ENCODE measurements around the gene RFFL. TPM values are rescaled to one million over a fixed set of nuclear protein-coding genes. Genes with fewer than 3 reads are reported as not detected.

The RFFL gene
- polyA plus RNA-seq, 4 donors, result 10.0 to 36.9 (median 16.9) TPM

DNA sequence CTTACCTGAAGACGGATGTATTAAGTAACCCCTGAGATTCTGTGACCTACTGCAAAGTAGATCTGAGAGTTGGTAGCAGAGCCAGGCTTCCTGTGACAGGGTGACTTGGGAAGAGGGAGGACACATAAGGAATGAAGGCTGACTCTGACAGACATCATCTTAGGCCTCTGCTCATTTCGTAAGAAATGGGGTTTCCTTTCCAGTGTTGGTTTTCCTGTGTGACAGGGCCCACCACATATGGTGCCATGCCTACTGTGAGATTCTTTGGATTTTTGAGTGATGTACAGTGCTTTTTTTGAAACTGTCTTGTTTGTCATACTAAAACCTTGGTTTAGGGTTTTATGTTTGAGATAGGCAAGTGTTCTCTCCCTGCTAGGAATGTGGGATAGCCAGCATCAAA is 70.5 kb downstream of the RFFL start:
- DNase-seq (no peak), FAIRE-seq (no peak)
- H3K27me3 ChIP-seq (ENCODE audit: control insufficient read depth in 3 of 3, insufficient read depth in 3 of 3, low read length in 3 of 3), result no peaks in the 10 kb centered on the region
- 84 to 88% (median 85%) methylated on average over 2 of the region's 2 CpGs for WGBS, 3 donors
- no peaks in the 10 kb centered on the region for H3K9me3 ChIP-seq (ENCODE audit: control insufficient read depth in 2 of 2, insufficient read depth in 1 of 2, low read depth in 1 of 2, low read length in 1 of 2)
- no peak overlapping the region for H3K4me3 ChIP-seq (ENCODE audit: low read depth in 1 of 3, low read length in 3 of 3)
- no peaks in the 10 kb centered on the region for H3K4me1 ChIP-seq (ENCODE audit: control insufficient read depth in 3 of 3, insufficient read depth in 2 of 3, low read depth in 1 of 3, low read length in 2 of 3)
- H3K36me3 ChIP-seq (ENCODE audit: control insufficient read depth in 3 of 3, insufficient read depth in 2 of 3, low read depth in 1 of 3, low read length in 3 of 3), result peaks cover 8 to 69% (median 28%) of the 10 kb centered on the region in 3 donors
- H3K27ac ChIP-seq (ENCODE audit: low read depth in 1 of 3, low read length in 2 of 3), result no peak overlapping the region

DNA sequence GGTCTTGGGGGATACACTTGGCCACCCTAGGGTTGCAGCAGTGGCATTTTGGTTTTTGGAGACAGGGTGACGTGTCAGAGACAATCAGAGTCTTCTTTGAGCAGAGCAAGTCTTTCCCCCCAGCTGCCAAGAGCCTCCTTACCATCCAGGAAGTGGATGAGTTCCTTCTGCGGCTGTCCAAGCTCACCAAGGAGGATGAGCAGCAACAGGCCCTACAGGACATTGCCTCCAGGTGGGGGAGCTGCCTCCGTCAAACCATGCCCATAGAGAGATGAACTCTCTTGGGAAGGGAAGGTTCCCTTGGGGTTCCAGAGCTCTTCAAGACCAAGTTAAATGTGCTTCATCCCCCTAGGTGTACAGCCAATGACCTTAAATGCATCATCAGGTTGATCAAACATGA is 71.9 kb downstream of the RFFL start:
- FAIRE-seq, result no peak
- H3K4me1 ChIP-seq (ENCODE audit: control insufficient read depth in 3 of 3, insufficient read depth in 2 of 3, low read depth in 1 of 3, low read length in 2 of 3), result no peaks in the 10 kb centered on the region
- H3K27me3 ChIP-seq (ENCODE audit: control insufficient read depth in 3 of 3, insufficient read depth in 3 of 3, low read length in 3 of 3), result no peaks in the 10 kb centered on the region
- peak overlapping the region in 2 of 3 donors; percentile 53 to 67 for H3K27ac ChIP-seq (ENCODE audit: low read depth in 1 of 3, low read length in 2 of 3)
- H3K36me3 ChIP-seq (ENCODE audit: control insufficient read depth in 3 of 3, insufficient read depth in 2 of 3, low read depth in 1 of 3, low read length in 3 of 3), result peaks cover 11 to 55% (median 25%) of the 10 kb centered on the region in 3 donors
- DNase-seq, result no peak
- no peak overlapping the region for H3K4me3 ChIP-seq (ENCODE audit: low read depth in 1 of 3, low read length in 3 of 3)
- 88 to 94% (median 92%) methylated on average over 3 of the region's 3 CpGs for WGBS, 3 donors
- H3K9me3 ChIP-seq (ENCODE audit: control insufficient read depth in 2 of 2, insufficient read depth in 1 of 2, low read depth in 1 of 2, low read length in 1 of 2), result no peaks in the 10 kb centered on the region

DNA sequence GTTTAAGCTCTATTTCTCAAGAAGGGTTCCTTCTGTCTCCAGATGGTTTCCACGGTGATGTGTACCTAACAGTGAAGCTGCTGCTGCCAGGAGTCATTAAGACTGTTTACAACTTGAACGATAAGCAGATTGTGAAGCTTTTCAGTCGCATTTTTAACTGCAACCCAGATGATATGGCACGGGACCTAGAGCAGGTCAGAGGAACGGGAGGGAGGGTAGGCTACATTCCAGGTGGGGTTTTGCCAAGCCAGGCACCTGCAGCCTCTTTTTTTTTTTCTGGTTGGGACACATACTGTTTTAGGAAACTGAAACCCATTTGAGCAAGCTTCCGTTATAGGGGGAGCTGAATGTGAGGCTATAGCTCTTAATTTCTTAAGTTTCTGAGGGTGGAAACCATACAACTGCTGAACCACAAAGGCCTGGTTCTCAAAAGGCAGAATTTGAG is 72.6 kb downstream of the RFFL start:
- Histone ChIP-seq H3K4me1 (ENCODE audit: control insufficient read depth in 3 of 3, insufficient read depth in 2 of 3, low read depth in 1 of 3, low read length in 2 of 3) (no peaks in the 10 kb centered on the region), H3K9me3 (ENCODE audit: control insufficient read depth in 2 of 2, insufficient read depth in 1 of 2, low read depth in 1 of 2, low read length in 1 of 2) (no peaks in the 10 kb centered on the region), H3K27me3 (ENCODE audit: control insufficient read depth in 3 of 3, insufficient read depth in 3 of 3, low read length in 3 of 3) (no peaks in the 10 kb centered on the region), H3K4me3 (ENCODE audit: low read depth in 1 of 3, low read length in 3 of 3) (no peak overlapping the region), H3K36me3 (ENCODE audit: control insufficient read depth in 3 of 3, insufficient read depth in 2 of 3, low read depth in 1 of 3, low read length in 3 of 3) (peaks cover 11 to 55% (median 25%) of the 10 kb centered on the region in 3 donors), H3K27ac (ENCODE audit: low read depth in 1 of 3, low read length in 2 of 3) (peak overlapping the region in 1 of 3 donors; percentile 67)
- FAIRE-seq, result no peak
- WGBS, 3 donors, result 9 to 34% (median 23%) methylated on average over 6 of the region's 6 CpGs
- peak; percentile 56 to 69 for DNase-seq

DNA sequence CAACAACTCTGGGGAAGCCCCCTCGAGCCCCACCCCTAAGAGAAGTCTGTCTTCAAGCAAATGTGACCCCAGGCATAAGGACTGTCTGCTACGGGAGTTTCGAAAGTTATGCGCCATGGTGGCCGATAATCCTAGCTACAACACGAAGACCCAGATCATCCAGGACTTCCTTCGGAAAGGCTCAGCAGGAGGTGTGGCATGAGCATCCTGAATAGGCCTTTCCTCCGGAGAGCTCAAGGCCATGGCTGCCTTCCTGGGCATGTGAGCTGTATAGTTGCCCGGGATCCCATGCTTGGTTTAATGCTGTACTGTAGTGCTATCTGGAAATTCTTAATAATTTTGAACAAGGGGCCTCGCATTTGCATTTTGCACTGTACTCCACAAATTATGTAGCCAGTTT is 74.0 kb downstream of the RFFL start:
- peaks cover 13 to 43% (median 19%) of the 10 kb centered on the region in 3 donors for H3K36me3 ChIP-seq (ENCODE audit: control insufficient read depth in 3 of 3, insufficient read depth in 2 of 3, low read depth in 1 of 3, low read length in 3 of 3)
- DNase-seq (no peak), FAIRE-seq (no peak)
- no peaks in the 10 kb centered on the region for H3K27me3 ChIP-seq (ENCODE audit: control insufficient read depth in 3 of 3, insufficient read depth in 3 of 3, low read length in 3 of 3)
- H3K4me1 ChIP-seq (ENCODE audit: control insufficient read depth in 3 of 3, insufficient read depth in 2 of 3, low read depth in 1 of 3, low read length in 2 of 3), result no peaks in the 10 kb centered on the region
- H3K4me3 ChIP-seq (ENCODE audit: low read depth in 1 of 3, low read length in 3 of 3), result no peak overlapping the region
- WGBS, 3 donors, result 91 to 97% (median 95%) methylated on average over 10 of the region's 10 CpGs
- no peak overlapping the region for H3K27ac ChIP-seq (ENCODE audit: low read depth in 1 of 3, low read length in 2 of 3)
- no peaks in the 10 kb centered on the region for H3K9me3 ChIP-seq (ENCODE audit: control insufficient read depth in 2 of 2, insufficient read depth in 1 of 2, low read depth in 1 of 2, low read length in 1 of 2)

- Histone ChIP-seq H3K4me1 (ENCODE audit: control insufficient read depth in 3 of 3, insufficient read depth in 2 of 3, low read depth in 1 of 3, low read length in 2 of 3) (no peaks in the 10 kb centered on the region), H3K36me3 (ENCODE audit: control insufficient read depth in 3 of 3, insufficient read depth in 2 of 3, low read depth in 1 of 3, low read length in 3 of 3) (peaks cover 13 to 37% (median 19%) of the 10 kb centered on the region in 3 donors), H3K9me3 (ENCODE audit: control insufficient read depth in 2 of 2, insufficient read depth in 1 of 2, low read depth in 1 of 2, low read length in 1 of 2) (no peaks in the 10 kb centered on the region), H3K4me3 (ENCODE audit: low read depth in 1 of 3, low read length in 3 of 3) (no peak overlapping the region), H3K27ac (ENCODE audit: low read depth in 1 of 3, low read length in 2 of 3) (peak overlapping the region in 1 of 3 donors; percentile 45), H3K27me3 (ENCODE audit: control insufficient read depth in 3 of 3, insufficient read depth in 3 of 3, low read length in 3 of 3) (no peaks in the 10 kb centered on the region)
- DNase-seq (peak; percentile 13 to 21), FAIRE-seq (no peak)
- 50 to 76% (median 71%) methylated on average over 2 of the region's 2 CpGs for WGBS, 3 donors
Observed at GRCh38 chr17:34988644-34989043, 74.9 kb downstream of the RFFL start.

DNA sequence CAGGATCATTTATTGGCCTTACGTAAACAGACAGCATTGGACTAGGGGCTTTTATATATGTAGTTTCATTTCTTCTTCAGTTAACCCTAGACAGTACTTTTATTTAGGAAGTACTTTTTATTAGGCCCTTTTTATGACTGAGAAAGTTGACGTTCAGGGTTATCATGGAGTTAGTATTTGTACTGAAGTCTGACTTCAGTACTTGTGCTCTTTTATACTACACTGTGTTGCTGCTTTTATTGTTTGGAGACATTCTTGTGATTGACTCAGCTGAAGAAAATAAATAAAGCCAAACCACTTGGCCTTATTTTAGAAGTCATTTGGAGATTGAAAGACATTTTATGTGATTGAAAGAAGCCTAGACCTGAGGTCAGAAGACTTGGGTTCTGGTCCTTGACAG is 76.3 kb downstream of the RFFL start:
- FAIRE-seq (no peak), DNase-seq (no peak)
- H3K36me3 ChIP-seq (ENCODE audit: control insufficient read depth in 3 of 3, insufficient read depth in 2 of 3, low read depth in 1 of 3, low read length in 3 of 3), result peaks cover 10 to 35% (median 14%) of the 10 kb centered on the region in 3 donors
- H3K27ac ChIP-seq (ENCODE audit: low read depth in 1 of 3, low read length in 2 of 3), result no peak overlapping the region
- H3K27me3 ChIP-seq (ENCODE audit: control insufficient read depth in 3 of 3, insufficient read depth in 3 of 3, low read length in 3 of 3), result no peaks in the 10 kb centered on the region
- H3K4me1 ChIP-seq (ENCODE audit: control insufficient read depth in 3 of 3, insufficient read depth in 2 of 3, low read depth in 1 of 3, low read length in 2 of 3), result peaks cover 0 to 5% (median 2%) of the 10 kb centered on the region in 3 donors
- no peak overlapping the region for H3K4me3 ChIP-seq (ENCODE audit: low read depth in 1 of 3, low read length in 3 of 3)
- 64 to 76% (median 69%) methylated on average over 2 of the region's 2 CpGs for WGBS, 3 donors
- H3K9me3 ChIP-seq (ENCODE audit: control insufficient read depth in 2 of 2, insufficient read depth in 1 of 2, low read depth in 1 of 2, low read length in 1 of 2), result no peaks in the 10 kb centered on the region

DNA sequence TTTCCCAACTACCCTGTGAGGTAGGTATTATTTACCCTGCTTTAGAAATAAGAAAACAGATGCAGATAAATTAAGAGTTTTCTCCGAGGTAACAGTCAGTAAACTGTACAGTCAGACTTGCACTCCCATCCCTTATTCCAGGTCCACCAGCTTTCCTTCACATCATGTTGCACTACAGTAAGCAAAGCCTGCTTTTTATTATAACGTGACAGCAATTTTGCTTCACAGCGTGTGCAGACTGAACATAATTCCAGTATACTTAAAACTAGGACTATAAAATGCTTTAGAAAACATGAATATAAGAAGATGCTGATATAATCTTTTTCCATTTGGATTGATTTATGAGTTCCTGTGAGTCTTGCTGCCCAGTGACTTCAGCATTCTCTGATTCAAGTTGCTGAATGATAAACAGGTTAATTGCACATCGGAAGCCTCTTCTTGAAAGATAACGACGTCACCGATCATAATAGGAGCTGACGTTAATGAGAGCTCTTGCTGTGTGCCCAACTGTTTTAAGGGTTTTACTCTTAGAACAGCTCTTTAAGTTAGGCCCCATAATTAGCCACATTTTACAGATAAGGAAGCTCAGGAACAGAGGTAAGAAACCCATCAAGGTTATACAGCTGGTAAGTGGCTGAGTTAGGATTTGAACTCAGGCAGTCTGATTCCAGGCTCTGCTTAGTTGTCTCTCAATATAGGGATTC is 81.8 kb downstream of the RFFL start:
- peaks cover 2 to 6% (median 5%) of the 10 kb centered on the region in 3 donors for H3K4me1 ChIP-seq (ENCODE audit: control insufficient read depth in 3 of 3, insufficient read depth in 2 of 3, low read depth in 1 of 3, low read length in 2 of 3)
- no peaks in the 10 kb centered on the region for H3K27me3 ChIP-seq (ENCODE audit: control insufficient read depth in 3 of 3, insufficient read depth in 3 of 3, low read length in 3 of 3)
- whole genome bisulfite sequencing, 3 donors, result 6 to 22% (median 20%) methylated on average over 8 of the region's 8 CpGs
- DNase-seq (peak; percentile 54 to 57), FAIRE-seq (no peak)
- H3K9me3 ChIP-seq (ENCODE audit: control insufficient read depth in 2 of 2, insufficient read depth in 1 of 2, low read depth in 1 of 2, low read length in 1 of 2), result no peaks in the 10 kb centered on the region
- H3K4me3 ChIP-seq (ENCODE audit: low read depth in 1 of 3, low read length in 3 of 3), result peak overlapping the region in 2 of 3 donors; percentile 71 to 98
- H3K27ac ChIP-seq (ENCODE audit: low read depth in 1 of 3, low read length in 2 of 3), result peak overlapping the region; percentile 94 to 100 (median 98)
- peaks cover 3 to 10% (median 3%) of the 10 kb centered on the region in 3 donors for H3K36me3 ChIP-seq (ENCODE audit: control insufficient read depth in 3 of 3, insufficient read depth in 2 of 3, low read depth in 1 of 3, low read length in 3 of 3)

- peak; percentile 74 to 89 for DNase-seq
Observed at GRCh38 chr17:34980681-34981537, 82.6 kb downstream of the RFFL start.

More at GRCh38 chr17:34980681-34981537, 82.6 kb downstream of the RFFL start:
- Histone ChIP-seq H3K9me3 (ENCODE audit: control insufficient read depth in 2 of 2, insufficient read depth in 1 of 2, low read depth in 1 of 2, low read length in 1 of 2) (no peaks in the 10 kb centered on the region), H3K4me3 (ENCODE audit: low read depth in 1 of 3, low read length in 3 of 3) (peak overlapping the region; percentile 61 to 98 (median 71)), H3K27me3 (ENCODE audit: control insufficient read depth in 3 of 3, insufficient read depth in 3 of 3, low read length in 3 of 3) (no peaks in the 10 kb centered on the region), H3K27ac (ENCODE audit: low read depth in 1 of 3, low read length in 2 of 3) (peak overlapping the region; percentile 94 to 100 (median 98)), H3K36me3 (ENCODE audit: control insufficient read depth in 3 of 3, insufficient read depth in 2 of 3, low read depth in 1 of 3, low read length in 3 of 3) (peaks cover 2 to 7% (median 3%) of the 10 kb centered on the region in 3 donors), H3K4me1 (ENCODE audit: control insufficient read depth in 3 of 3, insufficient read depth in 2 of 3, low read depth in 1 of 3, low read length in 2 of 3) (peaks cover 2 to 6% (median 5%) of the 10 kb centered on the region in 3 donors)
- FAIRE-seq, result no peak
- WGBS, 3 donors, result 1% methylated on average over 38 to 69 of the region's 69 CpGs
